ENCODE results near the gene RGP1. TPM values are rescaled to one million over a fixed set of nuclear protein-coding genes. Genes with fewer than 3 reads are reported as not detected.

Gene RGP1
- total and polyA plus RNA-seq, 9 of the 15 experiments (the other 6 are each of a cell fraction or from before 2014, with no cell fraction given): 0.42 to 13.8 (median 6.7) TPM

DNA sequence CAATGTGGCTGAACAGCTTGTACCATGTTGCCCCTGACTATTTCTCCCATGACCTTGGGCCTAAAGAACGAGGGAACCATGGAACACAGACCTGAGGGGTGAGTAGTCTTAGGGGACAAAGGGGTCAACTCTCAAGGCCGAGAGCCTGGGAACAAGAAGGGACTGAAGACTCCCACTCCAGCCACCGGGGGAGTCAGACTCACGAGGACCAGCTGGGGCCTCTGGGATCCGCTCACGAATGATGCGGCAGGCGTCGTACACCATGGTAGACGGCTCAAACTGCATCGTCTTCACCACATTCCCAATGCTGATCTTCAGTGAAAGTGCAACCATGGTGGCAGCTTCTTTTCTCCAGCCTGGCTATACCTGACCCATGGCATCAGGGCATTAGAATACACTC lies 23.7 kb upstream of the RGP1 start:
- DNase-seq (ENCODE audit: extremely low read depth in 1 of 4, low spot score in 3 of 4) (peak in 3 of 4 experiments; percentile 24 to 34 (median 33)), ATAC-seq (no peak), FAIRE-seq (no peak)
- Histone ChIP-seq H2AFZ (ENCODE audit: low read depth, low read length) (no peak overlapping the region), H3K79me2 (ENCODE audit: control insufficient read depth, insufficient read depth, low read length) (peaks cover 53% of the 10 kb centered on the region), H3K36me3 (ENCODE audit: control insufficient read depth, insufficient read depth, low read length) (peaks cover 82% of the 10 kb centered on the region), H4K20me1 (replicated peaks; ENCODE audit: control insufficient read depth, insufficient read depth, low read length) (peaks cover 8% of the 10 kb centered on the region; the same call in 1 of the 2 replicates), H3K9me1 (ENCODE audit: control insufficient read depth, insufficient read depth, low read length) (peaks cover 8% of the 10 kb centered on the region), H3K4me1 (replicated peaks in 1 of 2; ENCODE audit: control insufficient read depth in 2 of 2, insufficient read depth in 2 of 2, low read length in 2 of 2) (peaks cover 27 to 37% of the 10 kb centered on the region in 2 experiments), H3K4me3 (no peak overlapping the region), H3K9ac (ENCODE audit: insufficient read depth in 1 of 2, low read depth in 2 of 2, low read length in 2 of 2) (no peak overlapping the region), H3K4me2 (ENCODE audit: insufficient read depth, low read length) (no peak overlapping the region), H3K9me3 (replicated peaks; ENCODE audit: control insufficient read depth, insufficient read depth, low read depth, low read length) (no peaks in the 10 kb centered on the region), H3K27ac (ENCODE audit: extremely low read depth, low read depth, low read length) (no peak overlapping the region; the same call in 2 of the 3 replicates), H3K27me3 (ENCODE audit: control insufficient read depth in 2 of 2, insufficient read depth in 2 of 2, low read length in 2 of 2) (no peaks in the 10 kb centered on the region)
- TF ChIP-seq MTA3 (IDR thresholded peaks at IDR 0.05; ENCODE audit: borderline replicate concordance) (no peak), ESRRA (IDR thresholded peaks at IDR 0.05; ENCODE audit: borderline replicate concordance, low read depth) (no peak), ZNF197 (CRISPR knock-in tag; IDR thresholded peaks at IDR 0.05; ENCODE audit: low read depth) (no peak), HNRNPK (IDR thresholded peaks at IDR 0.05; ENCODE audit: low read depth, low read length, poor library complexity, severe bottlenecking) (no peak), TFAP4 (CRISPR knock-in tag; IDR thresholded peaks at IDR 0.05; ENCODE audit: borderline replicate concordance) (peak; percentile 71; the same call in 1 of the 2 replicates), ZBTB17 (CRISPR knock-in tag; IDR thresholded peaks at IDR 0.05) (no peak)
- TF ChIP-seq, protein P1, sequence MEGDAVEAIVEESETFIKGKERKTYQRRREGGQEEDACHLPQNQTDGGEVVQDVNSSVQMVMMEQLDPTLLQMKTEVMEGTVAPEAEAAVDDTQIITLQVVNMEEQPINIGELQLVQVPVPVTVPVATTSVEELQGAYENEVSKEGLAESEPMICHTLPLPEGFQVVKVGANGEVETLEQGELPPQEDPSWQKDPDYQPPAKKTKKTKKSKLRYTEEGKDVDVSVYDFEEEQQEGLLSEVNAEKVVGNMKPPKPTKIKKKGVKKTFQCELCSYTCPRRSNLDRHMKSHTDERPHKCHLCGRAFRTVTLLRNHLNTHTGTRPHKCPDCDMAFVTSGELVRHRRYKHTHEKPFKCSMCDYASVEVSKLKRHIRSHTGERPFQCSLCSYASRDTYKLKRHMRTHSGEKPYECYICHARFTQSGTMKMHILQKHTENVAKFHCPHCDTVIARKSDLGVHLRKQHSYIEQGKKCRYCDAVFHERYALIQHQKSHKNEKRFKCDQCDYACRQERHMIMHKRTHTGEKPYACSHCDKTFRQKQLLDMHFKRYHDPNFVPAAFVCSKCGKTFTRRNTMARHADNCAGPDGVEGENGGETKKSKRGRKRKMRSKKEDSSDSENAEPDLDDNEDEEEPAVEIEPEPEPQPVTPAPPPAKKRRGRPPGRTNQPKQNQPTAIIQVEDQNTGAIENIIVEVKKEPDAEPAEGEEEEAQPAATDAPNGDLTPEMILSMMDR (IDR thresholded peaks at IDR 0.05 in 2 of 3, conservative IDR thresholded peaks at IDR 0.05 in 1 of 3; ENCODE audit: insufficient read depth in 2 of 3, low read depth in 1 of 3, low read length in 3 of 3): 0 out of 6 replicates have a peak, but pooled peaks of 1 of the 3 experiments have one; percentile 20
- 100% methylated on average over 6 of the region's 11 CpGs for WGBS (ENCODE audit: insufficient coverage, low coverage, missing lambda C conversion rate)
- ChIA-PET POLR2A (no interaction called here), CTCF (ENCODE audit: low intra/inter-chr PET ratio) (no interaction called here)
- no TSS peak for BruUV-seq (replicated peaks)
- in situ Hi-C loops (cut with MboI) (no loop called here), intact Hi-C loops (cut with micrococcal nuclease) (no loop called here)
